Activated T-cell treated with anti-CD3 and anti-CD28 coated beads, Interleukin-2, amount 50 U/mL, for 72 hours (primary cell): ENCODE results near the gene RAMP3. TPM values are rescaled to one million over a fixed set of nuclear protein-coding genes. Genes with fewer than 3 reads are reported as not detected.

Source experiments
- ATAC-seq, 2 donors: fragments of 150-1000 bp; cut with Tn5 transposase; replicated peaks in 1 of 2; 2 replicates each; pipeline ENCODE4 v1.10.0; 2021; ENCODE audit warnings: moderate library complexity in 2 of 2, mild to moderate bottlenecking in 1 of 2
- DNase-seq, 2 donors: peaks; one replicate each; pipeline ENCODE4 v3.0.0; 2021 to 2022; ENCODE audit warnings: mixed read lengths in 1 of 2
- H3K27ac Mint-ChIP-seq: one replicate; pipeline ENCODE4 v1.8.0; 2022; ENCODE audit warnings: mild to moderate bottlenecking, moderate library complexity, mixed read lengths
- H3K27me3 Mint-ChIP-seq: one replicate; pipeline ENCODE4 v1.8.0; 2022; ENCODE audit warnings: low read depth, mixed read lengths
- H3K36me3 Mint-ChIP-seq, 2 donors: one replicate each; pipeline ENCODE4 v1.8.0; 2022; ENCODE audit warnings: mixed read lengths in 2 of 2, mild to moderate bottlenecking in 1 of 2; ENCODE audit not compliant: insufficient read depth in 2 of 2
- H3K4me1 Mint-ChIP-seq: one replicate; pipeline ENCODE4 v1.8.0; 2022; ENCODE audit warnings: low read depth, mixed read lengths
- H3K4me3 Mint-ChIP-seq, 2 donors: one replicate each; pipeline ENCODE4 v1.8.0; 2022; ENCODE audit warnings: mild to moderate bottlenecking in 2 of 2, mixed read lengths in 2 of 2, moderate library complexity in 2 of 2
- H3K9me3 Mint-ChIP-seq, 2 donors: one replicate each; pipeline ENCODE4 v1.8.0; 2022; ENCODE audit warnings: mixed read lengths in 2 of 2
- total RNA-seq, 2 donors: library from RNA; stranded (reverse); gene quantifications; one replicate each; pipeline ENCODE4 v1.2.3, GENCODE V29; 2022

Gene RAMP3
- total RNA-seq, 2 donors from 2014 or later = 0.50 TPM; not detected in 1

- no peak overlapping the region for H3K4me3 Mint-ChIP-seq
- no peaks in the 10 kb centered on the region for H3K36me3 Mint-ChIP-seq
- ATAC-seq (no peak), DNase-seq (no peak)
- peaks cover 8% of the 10 kb centered on the region for H3K27me3 Mint-ChIP-seq
- H3K4me1 Mint-ChIP-seq = no peaks in the 10 kb centered on the region
- no peak overlapping the region for H3K27ac Mint-ChIP-seq
- H3K9me3 Mint-ChIP-seq = no peaks in the 10 kb centered on the region
Observed at GRCh38 chr7:45181286-45181960, 23.8 kb downstream of the RAMP3 start.

- no peaks in the 10 kb centered on the region for H3K4me1 Mint-ChIP-seq
- ATAC-seq (no peak), DNase-seq (no peak)
- no peak overlapping the region for H3K4me3 Mint-ChIP-seq
- H3K9me3 Mint-ChIP-seq = no peaks in the 10 kb centered on the region
- peaks cover 14% of the 10 kb centered on the region for H3K27me3 Mint-ChIP-seq
- H3K36me3 Mint-ChIP-seq = no peaks in the 10 kb centered on the region
- no peak overlapping the region for H3K27ac Mint-ChIP-seq
Observed at GRCh38 chr7:45181991-45182855, 24.6 kb downstream of the RAMP3 start.

GRCh38 chr7:45182856-45183710, 25.5 kb downstream of the RAMP3 start:
- Mint-ChIP-seq H3K27ac (no peak overlapping the region), H3K9me3 (no peaks in the 10 kb centered on the region), H3K36me3 (no peaks in the 10 kb centered on the region), H3K27me3 (peaks cover 16% of the 10 kb centered on the region), H3K4me3 (no peak overlapping the region), H3K4me1 (no peaks in the 10 kb centered on the region)
- no peak for ATAC-seq
- no peak for DNase-seq

GRCh38 chr7:45183711-45184210, 26.2 kb downstream of the RAMP3 start:
- H3K27ac Mint-ChIP-seq = no peak overlapping the region
- ATAC-seq (no peak), DNase-seq (no peak)
- no peaks in the 10 kb centered on the region for H3K4me1 Mint-ChIP-seq
- H3K27me3 Mint-ChIP-seq = peaks cover 16% of the 10 kb centered on the region
- H3K4me3 Mint-ChIP-seq = no peak overlapping the region
- H3K36me3 Mint-ChIP-seq = no peaks in the 10 kb centered on the region
- H3K9me3 Mint-ChIP-seq = no peaks in the 10 kb centered on the region

- Mint-ChIP-seq H3K36me3 (no peaks in the 10 kb centered on the region), H3K9me3 (no peaks in the 10 kb centered on the region), H3K27ac (no peak overlapping the region), H3K4me1 (no peaks in the 10 kb centered on the region), H3K4me3 (no peak overlapping the region), H3K27me3 (peaks cover 11% of the 10 kb centered on the region)
- DNase-seq (no peak), ATAC-seq (no peak)
Observed at GRCh38 chr7:45184326-45185027, 26.9 kb downstream of the RAMP3 start.

- Mint-ChIP-seq H3K36me3 (no peaks in the 10 kb centered on the region), H3K27me3 (peaks cover 8% of the 10 kb centered on the region), H3K9me3 (no peaks in the 10 kb centered on the region), H3K4me1 (no peaks in the 10 kb centered on the region), H3K4me3 (no peak overlapping the region), H3K27ac (no peak overlapping the region)
- no peak for ATAC-seq
- no peak for DNase-seq
Observed at GRCh38 chr7:45185028-45185863, 27.7 kb downstream of the RAMP3 start.

- Mint-ChIP-seq H3K4me3 (no peak overlapping the region), H3K27me3 (peaks cover 8% of the 10 kb centered on the region), H3K9me3 (no peaks in the 10 kb centered on the region), H3K4me1 (no peaks in the 10 kb centered on the region), H3K36me3 (no peaks in the 10 kb centered on the region), H3K27ac (no peak overlapping the region)
- ATAC-seq = no peak
- DNase-seq = no peak
Observed at GRCh38 chr7:45185864-45186250, 28.3 kb downstream of the RAMP3 start.

GRCh38 chr7:45186261-45186813, 28.7 kb downstream of the RAMP3 start:
- ATAC-seq = no peak
- no peaks in the 10 kb centered on the region for H3K4me1 Mint-ChIP-seq
- peaks cover 10% of the 10 kb centered on the region for H3K27me3 Mint-ChIP-seq
- no peak overlapping the region for H3K27ac Mint-ChIP-seq
- H3K9me3 Mint-ChIP-seq = no peaks in the 10 kb centered on the region
- DNase-seq = no peak
- H3K36me3 Mint-ChIP-seq = no peaks in the 10 kb centered on the region
- no peak overlapping the region for H3K4me3 Mint-ChIP-seq

GRCh38 chr7:45187089-45187945, 29.7 kb downstream of the RAMP3 start:
- Mint-ChIP-seq H3K27ac (no peak overlapping the region), H3K27me3 (peaks cover 20% of the 10 kb centered on the region), H3K4me1 (peaks cover 2% of the 10 kb centered on the region), H3K36me3 (peaks cover 1 to 3% of the 10 kb centered on the region in 2 donors), H3K9me3 (peaks cover 2% of the 10 kb centered on the region in 2 donors), H3K4me3 (no peak overlapping the region)
- ATAC-seq = no peak
- no peak for DNase-seq

- Mint-ChIP-seq H3K27me3 (peaks cover 26% of the 10 kb centered on the region), H3K4me1 (peaks cover 5% of the 10 kb centered on the region), H3K27ac (no peak overlapping the region), H3K9me3 (peaks cover 6% of the 10 kb centered on the region in 2 donors), H3K4me3 (no peak overlapping the region), H3K36me3 (peaks cover 5 to 7% of the 10 kb centered on the region in 2 donors)
- no peak for ATAC-seq
- no peak for DNase-seq
Observed at GRCh38 chr7:45187946-45188411, 30.4 kb downstream of the RAMP3 start.

GRCh38 chr7:45188736-45189135, 31.1 kb downstream of the RAMP3 start:
- peaks cover 5 to 7% of the 10 kb centered on the region in 2 donors for H3K36me3 Mint-ChIP-seq
- DNase-seq (no peak), ATAC-seq (no peak)
- H3K4me1 Mint-ChIP-seq = peaks cover 5% of the 10 kb centered on the region
- peaks cover 6% of the 10 kb centered on the region in 2 donors for H3K9me3 Mint-ChIP-seq
- no peak overlapping the region for H3K4me3 Mint-ChIP-seq
- no peak overlapping the region for H3K27ac Mint-ChIP-seq
- H3K27me3 Mint-ChIP-seq = peaks cover 33% of the 10 kb centered on the region
